Hepatocyte (in vitro differentiated cells): ENCODE measurements around the gene SMIM12. TPM values are rescaled to one million over a fixed set of nuclear protein-coding genes. Genes with fewer than 3 reads are reported as not detected.

Experiments used
- DNase-seq: peaks from one replicate; pipeline ENCODE4 v3.0.0-alpha.2; 2016; ENCODE audit warnings: low spot score
- H2AFZ ChIP-seq: fragments of 200-600 bp; sonication (generic); 2 replicates; pipeline ENCODE4 v1.6.0; 2016; ENCODE audit warnings: antibody characterized with exemption, mild to moderate bottlenecking
- H3K27ac ChIP-seq: fragments of 200-600 bp; sonication (generic); 2 replicates; pipeline ENCODE4 v1.5.1; 2016; ENCODE audit warnings: mild to moderate bottlenecking
- H3K27me3 ChIP-seq: fragments of 200-600 bp; sonication (generic); 2 replicates; pipeline ENCODE4 v1.6.1; 2016
- H3K36me3 ChIP-seq: fragments of 200-600 bp; sonication (generic); replicated peaks from 2 replicates; pipeline ENCODE4 v1.5.1; 2016; ENCODE audit warnings: low read depth; ENCODE audit not compliant: insufficient read depth
- H3K4me1 ChIP-seq: fragments of 200-600 bp; sonication (generic); 2 replicates; pipeline ENCODE4 v1.5.1; 2016; ENCODE audit warnings: mild to moderate bottlenecking, moderate library complexity; ENCODE audit not compliant: insufficient read depth
- H3K4me2 ChIP-seq: fragments of 200-600 bp; sonication (generic); 2 replicates; pipeline ENCODE4 v1.6.0; 2016
- H3K4me3 ChIP-seq: fragments of 200-600 bp; sonication (generic); 2 replicates; pipeline ENCODE4 v1.5.1; 2016; ENCODE audit warnings: mild to moderate bottlenecking
- H3K79me2 ChIP-seq: fragments of 200-600 bp; sonication (generic); 2 replicates; pipeline ENCODE4 v1.6.0; 2017; ENCODE audit warnings: mild to moderate bottlenecking
- H3K9me2 ChIP-seq: fragments of 200-600 bp; sonication (generic); replicated peaks from 2 replicates; pipeline ENCODE4 v1.6.0; 2017; ENCODE audit warnings: mild to moderate bottlenecking; ENCODE audit not compliant: insufficient read depth
- H3K9me3 ChIP-seq: fragments of 200-600 bp; sonication (generic); 2 replicates; pipeline ENCODE4 v1.5.1; 2016; ENCODE audit warnings: low read depth, mild to moderate bottlenecking
- H4K20me1 ChIP-seq: fragments of 200-600 bp; sonication (generic); 2 replicates; pipeline ENCODE4 v1.6.0; 2016; ENCODE audit warnings: mild to moderate bottlenecking; ENCODE audit not compliant: insufficient read depth, poor library complexity, severe bottlenecking
- EZH2 ChIP-seq: fragments of 200-600 bp; sonication (generic); IDR thresholded peaks from 2 replicates; pipeline ENCODE4 v1.6.1; 2016; ENCODE audit warnings: antibody characterized with exemption, mild to moderate bottlenecking, borderline replicate concordance
- EZH2phosphoT487 ChIP-seq: fragments of 200-600 bp; sonication (generic); IDR thresholded peaks from one replicate; pipeline ENCODE4 v1.6.1; 2018; ENCODE audit warnings: antibody characterized with exemption, mild to moderate bottlenecking, low read depth, moderate library complexity; ENCODE audit not compliant: unreplicated experiment, severe bottlenecking
- WGBS: methylation state at CpG from one replicate; pipeline ENCODE4 v1.1.6; 2016; ENCODE audit warnings: low lambda C conversion rate; ENCODE audit errors: missing lambda C conversion rate; 5-methylcytosine and 5-hydroxymethylcytosine counted together
- polyA plus RNA-seq: library from polyadenylated mRNA; unstranded; fragments of >200 nt; fragmentation: Nextera tagmentation; extraction: Ambion mirVana; gene quantifications from 2 replicates; pipeline ENCODE4 v1.2.1, GENCODE V29; 2016
- total RNA-seq: library from RNA; depleted of rRNA; stranded (reverse); fragments of >200 nt; gene quantifications from 2 replicates; pipeline ENCODE4 v1.2.3, GENCODE V29; 2014
- TF ChIP-seq, protein P1 (sequence below): fragments of 200-600 bp; sonication (generic); IDR thresholded peaks from 2 replicates; pipeline ENCODE4 v1.5.1; 2016; ENCODE audit warnings: antibody characterized with exemption, mild to moderate bottlenecking; ENCODE audit not compliant: poor library complexity

Gene SMIM12
- total and polyA plus RNA-seq, 2 experiments from 2014 or later = 21.9 to 53.8 TPM

DNA sequence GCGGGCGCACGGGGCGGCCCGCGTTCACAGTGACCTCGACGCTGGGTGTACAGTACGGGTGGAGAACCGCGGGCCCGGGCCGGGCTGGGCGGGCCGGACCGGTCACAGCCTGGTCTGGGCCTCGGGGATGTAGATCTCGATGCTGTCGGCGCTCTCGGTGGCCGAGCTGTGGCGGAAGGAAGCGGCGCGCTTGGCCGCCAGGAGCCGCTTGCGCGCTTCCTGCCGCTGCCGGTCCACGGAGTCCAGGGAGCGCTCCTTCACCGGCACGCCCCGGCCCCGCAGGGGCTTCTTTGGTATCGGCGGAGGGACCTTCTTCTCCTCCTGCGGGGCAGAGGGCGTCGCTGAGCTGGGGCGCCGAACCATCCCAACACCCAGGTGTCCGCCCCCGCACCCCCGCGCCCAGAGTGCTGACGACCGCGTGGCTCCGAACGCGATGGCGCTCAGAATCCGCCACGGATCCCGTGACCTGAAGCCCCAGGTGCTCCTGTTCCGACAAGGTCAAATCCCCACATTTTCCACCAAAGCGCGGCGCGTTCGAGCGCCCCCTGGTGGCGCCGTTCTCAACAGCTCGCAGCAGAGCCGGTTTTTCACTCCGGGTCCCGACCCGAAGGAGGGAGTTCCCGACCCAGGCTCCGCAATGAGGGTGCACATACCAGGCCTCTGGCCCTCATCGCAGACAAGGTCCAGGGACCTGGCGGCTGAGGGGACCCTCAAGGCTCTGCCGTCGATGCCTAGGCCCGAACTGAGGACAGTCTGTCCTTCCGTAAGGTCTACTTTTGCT lies 6.6 kb upstream of the SMIM12 start:
- Histone ChIP-seq H3K4me3 (peak overlapping the region; percentile 74), H3K27me3 (peaks cover 4% of the 10 kb centered on the region), H3K9me2 (no peaks in the 10 kb centered on the region), H3K27ac (peak overlapping the region; percentile 92), H3K9me3 (no peaks in the 10 kb centered on the region), H3K79me2 (no peaks in the 10 kb centered on the region), H3K36me3 (no peaks in the 10 kb centered on the region), H3K4me1 (peaks cover 6% of the 10 kb centered on the region), H3K4me2 (peak overlapping the region; percentile 98), H2AFZ (peak overlapping the region; percentile 99), H4K20me1 (no peaks in the 10 kb centered on the region)
- TF ChIP-seq, protein P1, sequence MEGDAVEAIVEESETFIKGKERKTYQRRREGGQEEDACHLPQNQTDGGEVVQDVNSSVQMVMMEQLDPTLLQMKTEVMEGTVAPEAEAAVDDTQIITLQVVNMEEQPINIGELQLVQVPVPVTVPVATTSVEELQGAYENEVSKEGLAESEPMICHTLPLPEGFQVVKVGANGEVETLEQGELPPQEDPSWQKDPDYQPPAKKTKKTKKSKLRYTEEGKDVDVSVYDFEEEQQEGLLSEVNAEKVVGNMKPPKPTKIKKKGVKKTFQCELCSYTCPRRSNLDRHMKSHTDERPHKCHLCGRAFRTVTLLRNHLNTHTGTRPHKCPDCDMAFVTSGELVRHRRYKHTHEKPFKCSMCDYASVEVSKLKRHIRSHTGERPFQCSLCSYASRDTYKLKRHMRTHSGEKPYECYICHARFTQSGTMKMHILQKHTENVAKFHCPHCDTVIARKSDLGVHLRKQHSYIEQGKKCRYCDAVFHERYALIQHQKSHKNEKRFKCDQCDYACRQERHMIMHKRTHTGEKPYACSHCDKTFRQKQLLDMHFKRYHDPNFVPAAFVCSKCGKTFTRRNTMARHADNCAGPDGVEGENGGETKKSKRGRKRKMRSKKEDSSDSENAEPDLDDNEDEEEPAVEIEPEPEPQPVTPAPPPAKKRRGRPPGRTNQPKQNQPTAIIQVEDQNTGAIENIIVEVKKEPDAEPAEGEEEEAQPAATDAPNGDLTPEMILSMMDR = peak; percentile 96
- no peak for TF ChIP-seq EZH2
- DNase-seq = peak; percentile 90
- 3% methylated on average over 54 of the region's 81 CpGs for WGBS

DNA sequence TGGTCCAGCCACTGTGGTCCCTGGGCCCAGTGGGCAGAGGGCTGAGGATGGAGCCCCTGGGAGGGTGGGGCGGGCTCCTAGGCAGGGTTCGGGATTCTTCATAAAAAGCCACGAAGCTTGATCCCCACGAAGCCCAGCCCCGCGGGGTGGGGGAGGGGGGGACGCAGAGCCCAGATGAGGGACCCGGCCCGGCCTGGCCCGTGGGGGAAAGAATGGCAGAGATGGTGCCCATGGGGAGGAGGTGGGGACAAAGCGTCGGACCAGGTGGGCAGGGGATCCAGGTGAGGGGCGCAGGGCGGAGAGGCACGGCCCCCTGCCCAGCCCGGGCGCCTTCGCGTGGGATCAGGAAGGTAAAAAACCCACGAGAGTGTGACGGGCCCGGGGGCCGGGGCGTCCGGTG lies 6.0 kb upstream of the SMIM12 start:
- TF ChIP-seq EZH2phosphoT487 = no peak
- TF ChIP-seq, protein P1 = no peak
- WGBS = no CpG with 5 or more reads among the region's 25 CpGs
- Histone ChIP-seq H3K4me3 (peak overlapping the region; percentile 74), H3K27ac (peak overlapping the region; percentile 92), H3K36me3 (no peaks in the 10 kb centered on the region), H3K4me1 (peaks cover 6% of the 10 kb centered on the region), H3K9me3 (no peaks in the 10 kb centered on the region), H3K79me2 (no peaks in the 10 kb centered on the region), H4K20me1 (no peaks in the 10 kb centered on the region), H3K27me3 (peaks cover 4% of the 10 kb centered on the region), H3K9me2 (no peaks in the 10 kb centered on the region), H2AFZ (peak overlapping the region; percentile 99), H3K4me2 (peak overlapping the region; percentile 98)
- no peak for DNase-seq

DNA sequence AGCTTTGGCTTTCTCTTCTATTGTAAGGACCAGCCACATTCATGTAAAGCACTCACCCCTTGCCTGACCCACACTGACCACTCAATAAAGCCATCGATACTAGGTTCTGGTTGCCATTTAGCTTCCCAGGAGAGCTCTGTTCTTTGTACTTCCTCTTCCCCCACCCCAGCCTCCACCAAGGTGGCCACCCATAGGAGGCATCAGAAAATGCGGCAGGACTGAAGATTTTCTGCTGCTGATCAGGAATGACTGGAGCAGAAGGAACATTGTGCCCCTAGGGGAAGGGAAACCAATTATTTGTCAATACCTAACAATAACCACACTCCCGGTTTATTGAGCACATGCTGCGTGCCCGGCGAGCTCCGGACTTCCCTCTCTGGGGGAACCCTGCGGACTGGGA lies 5.2 kb upstream of the SMIM12 start:
- Histone ChIP-seq H3K27ac (no peak overlapping the region), H3K27me3 (peaks cover 4% of the 10 kb centered on the region), H3K9me2 (no peaks in the 10 kb centered on the region), H3K9me3 (no peaks in the 10 kb centered on the region), H4K20me1 (no peaks in the 10 kb centered on the region), H3K36me3 (no peaks in the 10 kb centered on the region), H3K4me1 (peaks cover 6% of the 10 kb centered on the region), H2AFZ (no peak overlapping the region), H3K79me2 (no peaks in the 10 kb centered on the region), H3K4me3 (no peak overlapping the region), H3K4me2 (no peak overlapping the region)
- 94% methylated on average over 8 of the region's 8 CpGs for WGBS
- TF ChIP-seq EZH2 (no peak), EZH2phosphoT487 (no peak)
- TF ChIP-seq, protein P1 = no peak
- no peak for DNase-seq
